ENCODE results near the gene RPL37A. TPM values are rescaled to one million over a fixed set of nuclear protein-coding genes. Genes with fewer than 3 reads are reported as not detected.
A peak's percentile ranks its signal among the peaks of the same experiment; 100 is the strongest.
"Not testable (repeated sequence)": the region's sequence is repeated elsewhere in the genome, so short reads cannot be mapped to it uniquely, and the experiment has no call there.

RPL37A gene
- total RNA-seq, 4 donors from 2014 or later = 1,064 to 1,421 (median 1,319) TPM

- ATAC-seq (ENCODE audit: low FRiP score) (no peak), DNase-seq (ENCODE audit: low spot score) (no peak)
- TF ChIP-seq CTCF (IDR thresholded peaks at IDR 0.05) = peak in 1 of 3 donors; percentile 9
Measured at GRCh38 chr2:216516730-216517350, 18.2 kb downstream of the RPL37A start.

- TF ChIP-seq CTCF (IDR thresholded peaks at IDR 0.05) = no peak
- ATAC-seq (ENCODE audit: low FRiP score) (no peak), DNase-seq (ENCODE audit: low spot score) (no peak)
Measured at GRCh38 chr2:216517447-216518225, 19.0 kb downstream of the RPL37A start.

- not testable (repeated sequence) for DNase-seq (ENCODE audit: low spot score); ATAC-seq (ENCODE audit: low FRiP score)
Measured at GRCh38 chr2:216518566-216519119, 20.0 kb downstream of the RPL37A start.

- peak; percentile 65 for ATAC-seq (ENCODE audit: low FRiP score)
- peak; percentile 42 for DNase-seq (ENCODE audit: low spot score)
- TF ChIP-seq CTCF (IDR thresholded peaks at IDR 0.05) = peak in 1 of 3 donors; percentile 54
Measured at GRCh38 chr2:216519154-216519762, 20.6 kb downstream of the RPL37A start.

- ATAC-seq (ENCODE audit: low FRiP score) (peak; percentile 19), DNase-seq (ENCODE audit: low spot score) (no peak)
- no peak for TF ChIP-seq CTCF (IDR thresholded peaks at IDR 0.05)
Measured at GRCh38 chr2:216520112-216520511, 21.5 kb downstream of the RPL37A start.

- no peak for TF ChIP-seq CTCF (IDR thresholded peaks at IDR 0.05)
- ATAC-seq (ENCODE audit: low FRiP score) (no peak), DNase-seq (ENCODE audit: low spot score) (no peak)
Measured at GRCh38 chr2:216522892-216523502, 24.4 kb downstream of the RPL37A start.

GRCh38 chr2:216525972-216526371 lies 27.3 kb downstream of the RPL37A start:
- ATAC-seq (ENCODE audit: low FRiP score) (no peak), DNase-seq (ENCODE audit: low spot score) (no peak)
- no peak for TF ChIP-seq CTCF (IDR thresholded peaks at IDR 0.05)

Measured in omental fat pad (tissue), 4 donors.